ENCODE data around the gene STX17.

Gene STX17

DNA sequence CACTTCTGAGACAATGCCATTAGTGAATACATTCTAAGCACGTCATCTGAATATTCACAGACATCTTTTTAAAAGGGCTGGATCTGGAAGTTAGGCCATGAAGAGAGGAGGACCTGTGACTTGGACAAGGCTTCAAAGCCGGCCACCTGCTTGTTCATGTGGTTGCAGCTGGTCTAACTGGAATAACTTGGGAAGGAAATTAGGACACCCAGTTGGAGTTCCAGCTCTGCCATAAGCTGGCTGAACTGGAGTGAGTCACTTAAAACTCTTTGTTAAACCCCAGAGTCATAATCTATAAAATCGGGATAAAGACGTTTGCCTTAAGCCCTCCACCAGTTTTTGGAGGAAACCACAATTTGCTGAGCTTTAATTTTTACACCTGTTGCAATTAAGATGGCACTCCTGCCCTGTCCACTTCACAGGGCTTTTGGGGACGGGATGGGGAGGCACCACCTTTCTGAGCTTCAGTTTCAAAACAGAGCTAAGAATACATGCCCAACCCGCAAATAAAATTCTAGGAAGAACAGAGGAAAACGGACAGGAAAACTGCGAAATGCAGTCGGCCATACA, 536 bp upstream of the STX17 start:
- no peak for DNase-seq (ENCODE audit: low read depth in 3 of 3, low spot score in 1 of 3)

DNA sequence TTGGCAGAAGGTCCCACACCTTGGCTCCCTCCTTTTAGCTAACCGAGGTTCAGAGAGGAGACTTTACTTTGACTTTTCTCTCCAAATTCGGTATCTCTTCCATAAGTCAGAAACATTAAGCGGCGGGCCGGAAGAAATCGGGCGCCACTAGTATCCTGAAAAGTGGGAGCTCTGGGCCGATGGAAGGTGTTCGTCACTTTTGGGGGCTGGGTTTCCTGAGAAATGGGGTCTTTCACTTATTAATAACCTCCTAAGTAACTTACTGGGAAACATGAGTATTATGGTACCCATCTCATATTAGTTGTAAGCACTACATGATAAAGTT, 716 bp downstream of the STX17 start:
- no peak for DNase-seq (ENCODE audit: low read depth in 3 of 3, low spot score in 1 of 3)

DNA sequence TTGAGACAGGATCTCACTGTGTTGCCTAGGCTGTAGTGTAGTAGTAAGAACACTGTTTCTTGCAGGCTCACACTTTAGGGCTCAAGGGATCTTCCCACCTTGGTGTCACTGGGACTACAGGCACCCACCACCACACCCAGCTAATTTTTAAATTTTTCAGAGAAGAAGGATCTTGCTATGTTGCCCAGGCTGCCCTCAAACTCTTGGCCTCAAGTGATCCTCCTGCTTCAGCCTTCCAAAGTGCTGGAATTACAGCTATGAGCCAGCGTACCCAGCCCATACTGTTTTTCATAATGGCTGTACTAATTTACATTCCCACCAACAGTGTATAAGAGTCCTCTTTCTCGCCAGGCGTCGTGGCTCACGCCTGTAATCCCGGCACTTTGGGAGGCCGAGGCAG, 5.1 kb downstream of the STX17 start:
- no peak for DNase-seq (ENCODE audit: low read depth in 3 of 3, low spot score in 1 of 3)

DNA sequence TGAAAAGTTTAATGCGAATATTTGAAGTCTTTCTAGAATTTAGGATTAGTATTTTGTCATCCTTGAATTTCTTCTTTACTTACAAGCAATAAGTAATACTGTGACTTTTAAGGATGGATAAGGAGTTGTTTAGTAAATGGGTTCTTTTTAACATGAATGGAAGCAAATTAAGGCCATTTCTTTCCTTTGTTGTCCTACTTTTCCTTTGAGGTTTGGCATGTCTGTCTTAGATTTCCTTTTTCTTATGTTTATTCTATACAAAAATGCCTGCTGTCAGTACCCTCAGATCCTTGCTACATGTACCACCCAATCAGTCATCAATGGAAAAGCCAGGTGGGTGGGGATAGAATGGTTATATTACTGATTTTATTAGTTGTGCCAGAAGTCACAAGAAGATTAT, 10.2 kb downstream of the STX17 start:
- no peak for DNase-seq (ENCODE audit: low read depth in 3 of 3, low spot score in 1 of 3)

DNA sequence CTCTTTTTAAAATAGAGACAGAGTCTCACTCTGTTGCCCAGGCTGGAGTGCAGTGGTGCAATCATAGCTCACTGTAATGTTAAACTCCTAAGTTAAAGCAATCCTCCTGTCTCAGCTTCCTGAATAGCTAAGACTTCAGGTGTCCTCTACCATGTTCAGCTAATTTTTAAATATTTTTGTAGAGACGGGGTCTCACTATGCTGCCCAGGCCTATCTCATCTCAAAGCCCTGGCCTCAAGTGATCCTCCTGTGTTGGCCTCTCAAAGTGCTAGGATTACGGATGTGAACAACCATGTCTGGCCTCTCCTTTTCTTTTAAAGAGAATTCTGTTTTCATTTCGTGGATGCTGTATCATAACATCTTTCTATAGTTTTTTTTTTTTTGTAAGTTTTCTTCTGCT, 11.7 kb downstream of the STX17 start:
- DNase-seq (ENCODE audit: low read depth in 3 of 3, low spot score in 1 of 3), result no peak

DNA sequence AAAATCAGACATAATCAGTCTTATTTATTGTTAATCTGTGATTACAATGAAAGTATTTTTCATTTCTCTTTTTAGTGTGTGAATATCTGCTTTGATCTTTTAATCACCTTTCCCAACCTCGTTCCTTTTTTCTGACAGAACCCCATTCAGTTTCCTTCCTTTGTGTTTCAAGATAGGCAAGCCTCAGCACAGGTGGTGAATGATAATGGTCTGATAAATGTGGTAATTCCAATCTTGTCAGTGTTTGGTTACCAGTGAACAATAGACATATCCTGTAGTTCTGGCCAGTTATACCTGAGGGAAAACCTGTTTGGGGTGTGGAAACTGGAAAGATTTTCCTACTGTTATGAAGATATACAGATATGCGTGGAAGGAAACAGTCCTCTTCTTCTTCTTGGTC, 13.5 kb downstream of the STX17 start:
- DNase-seq (ENCODE audit: low read depth in 3 of 3, low spot score in 1 of 3), result no peak

DNA sequence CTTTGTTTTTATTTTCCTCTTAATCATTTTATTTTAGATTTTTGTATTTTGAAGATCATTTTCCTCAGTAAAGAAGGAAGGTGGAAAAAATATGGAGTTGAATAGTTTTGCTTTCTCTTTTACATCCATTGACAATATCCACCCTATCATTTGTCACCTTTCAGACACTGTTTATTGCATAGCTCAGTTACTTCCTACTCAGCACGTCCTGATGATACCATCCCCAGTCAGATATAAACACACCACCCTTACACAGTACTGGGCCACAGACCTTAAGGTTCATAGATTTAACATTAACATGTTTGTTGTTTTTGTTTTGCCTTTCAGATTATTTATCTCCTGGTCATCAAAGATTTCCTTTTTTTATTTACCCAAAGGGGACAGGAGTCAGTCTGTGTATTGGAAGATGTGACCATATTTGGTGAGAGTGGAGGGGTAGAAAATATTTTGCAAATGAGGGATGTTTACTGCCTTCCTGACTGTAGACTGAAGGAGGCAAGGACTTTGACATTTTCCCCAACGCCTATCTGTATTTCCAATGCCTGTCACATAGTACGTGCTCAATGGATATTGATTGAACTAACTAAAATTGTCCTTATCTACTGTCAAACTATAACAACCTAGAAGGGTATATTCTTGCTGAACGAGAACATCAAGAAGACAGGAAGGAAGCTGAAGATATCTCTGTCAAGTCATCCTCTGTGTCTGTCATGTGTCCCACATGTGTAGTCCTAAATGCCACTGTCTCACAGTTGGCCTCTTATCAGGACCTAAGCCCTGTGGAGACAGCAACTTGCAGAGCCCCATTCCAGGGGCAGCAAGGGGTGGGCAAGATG, 15.6 kb downstream of the STX17 start:
- DNase-seq (ENCODE audit: low read depth in 3 of 3, low spot score in 1 of 3), result no peak

DNA sequence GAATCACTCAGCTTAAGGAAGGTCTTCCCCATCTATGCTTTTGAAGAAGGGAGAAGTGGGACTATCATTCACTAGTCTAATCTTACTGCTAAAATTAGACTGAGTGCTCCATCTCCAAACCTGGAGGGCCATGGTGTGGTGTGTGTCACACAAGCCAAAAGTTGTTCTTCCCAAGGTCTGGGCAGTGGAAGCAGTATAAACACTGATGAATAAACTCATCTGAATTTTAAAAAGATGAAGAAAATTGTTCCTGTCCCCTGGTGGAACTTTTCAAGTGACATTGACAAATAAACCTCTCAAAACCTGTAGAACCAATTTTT, 16.2 kb downstream of the STX17 start:
- no peak for DNase-seq (ENCODE audit: low read depth in 3 of 3, low spot score in 1 of 3)

DNA sequence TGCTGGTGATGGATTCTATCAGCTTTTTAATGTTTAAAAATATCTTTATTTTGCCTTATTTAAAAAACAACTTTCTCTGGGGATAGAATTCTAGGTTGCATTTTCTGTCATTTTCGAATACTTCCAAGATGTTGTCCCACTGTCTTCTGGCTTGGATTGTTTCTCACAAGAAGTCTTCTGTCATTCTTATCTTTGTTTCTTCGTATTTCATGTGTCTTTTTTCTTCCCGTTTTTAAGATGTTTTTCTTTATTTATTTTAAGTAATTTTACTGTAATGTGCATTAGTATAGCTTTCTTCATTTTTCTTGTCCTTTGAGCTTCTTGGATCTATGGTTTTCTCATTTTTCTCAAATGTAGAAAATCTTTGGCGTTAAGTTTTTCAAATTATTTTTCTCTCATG, 19.1 kb downstream of the STX17 start:
- no peak for DNase-seq (ENCODE audit: low read depth in 3 of 3, low spot score in 1 of 3)

DNA sequence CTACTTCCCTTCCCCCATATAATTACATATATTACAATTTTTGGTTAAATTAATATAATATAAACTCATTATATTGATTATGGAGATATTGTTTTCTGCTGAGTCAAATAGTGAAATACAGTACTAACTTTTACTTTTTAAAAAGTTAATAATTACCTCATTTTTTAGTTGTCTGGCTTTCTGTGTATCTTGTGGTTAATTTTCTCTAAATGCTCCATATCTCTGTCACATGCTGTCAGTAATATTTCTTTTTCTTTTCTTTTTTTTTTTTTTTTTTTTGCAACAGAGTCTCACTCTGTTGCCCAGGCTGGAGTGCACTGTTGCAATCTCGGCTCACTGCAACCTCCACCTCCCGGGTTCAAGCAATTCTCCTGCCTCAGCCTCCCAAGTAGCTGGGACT, 23.2 kb downstream of the STX17 start:
- DNase-seq (ENCODE audit: low read depth in 3 of 3, low spot score in 1 of 3), result no peak

DNA sequence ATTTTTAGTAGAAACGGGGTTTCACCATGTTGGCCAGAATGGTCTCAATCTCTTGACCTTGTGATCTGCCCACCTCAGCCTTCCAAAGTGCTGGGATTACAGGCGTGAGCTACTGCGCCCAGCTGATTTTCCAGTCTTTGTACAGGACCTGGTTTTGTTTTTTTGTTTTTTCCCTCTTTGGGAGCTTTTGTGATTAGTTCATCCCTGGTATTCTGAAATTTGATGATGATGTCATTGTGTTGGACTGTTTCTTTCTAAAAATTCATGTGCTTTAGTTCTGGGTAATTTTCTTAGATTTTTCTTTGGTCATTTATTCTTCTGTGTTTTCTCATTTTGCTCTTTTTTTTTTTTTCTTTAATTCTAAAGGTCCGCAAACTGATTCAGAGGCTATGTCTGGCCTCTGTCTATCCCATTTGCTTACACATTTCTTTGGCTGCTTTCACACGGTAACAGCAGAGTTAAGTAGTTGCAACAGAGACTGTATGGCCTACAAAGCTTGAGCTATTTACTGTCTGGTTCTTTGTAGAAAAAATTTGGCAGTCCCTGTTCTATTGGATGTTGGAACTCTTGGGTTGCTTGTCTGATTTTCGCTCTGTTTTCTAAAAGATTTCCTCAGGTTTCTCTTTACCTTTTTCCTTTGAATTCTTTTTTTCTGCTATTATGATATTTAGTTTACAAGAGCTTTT, 24.8 kb downstream of the STX17 start:
- DNase-seq (ENCODE audit: low read depth in 3 of 3, low spot score in 1 of 3), result no peak

DNA sequence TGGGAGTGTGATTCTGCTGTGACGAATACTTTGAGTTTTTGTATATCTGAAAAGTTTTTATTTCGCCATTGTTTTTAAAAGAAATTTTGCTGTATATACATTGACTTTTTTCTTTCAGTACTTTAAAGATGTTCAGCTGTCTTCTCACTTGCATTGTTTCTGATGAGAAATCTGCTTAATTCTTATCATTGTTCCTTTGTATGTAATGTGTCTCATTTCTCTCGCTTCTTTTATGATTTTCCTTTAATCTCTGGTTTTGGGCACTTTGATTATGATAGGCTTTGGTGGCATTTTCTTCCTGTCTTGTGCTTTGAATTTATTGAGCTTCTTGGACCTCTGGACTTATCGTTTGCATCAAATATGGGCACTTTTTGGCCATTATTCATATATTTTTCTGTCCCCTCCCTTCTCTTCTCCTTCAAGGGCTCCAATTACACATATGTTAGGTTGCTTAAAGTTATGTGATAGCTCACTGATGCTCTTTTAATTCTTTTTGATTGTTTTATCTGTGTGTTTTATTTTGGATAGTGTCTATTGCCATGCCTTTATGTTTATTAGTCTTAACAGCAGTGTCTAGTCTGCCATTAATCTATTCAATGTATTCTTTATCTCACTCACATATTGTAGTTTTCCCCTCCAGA, 30.6 kb downstream of the STX17 start:
- no peak for DNase-seq (ENCODE audit: low read depth in 3 of 3, low spot score in 1 of 3)

DNA sequence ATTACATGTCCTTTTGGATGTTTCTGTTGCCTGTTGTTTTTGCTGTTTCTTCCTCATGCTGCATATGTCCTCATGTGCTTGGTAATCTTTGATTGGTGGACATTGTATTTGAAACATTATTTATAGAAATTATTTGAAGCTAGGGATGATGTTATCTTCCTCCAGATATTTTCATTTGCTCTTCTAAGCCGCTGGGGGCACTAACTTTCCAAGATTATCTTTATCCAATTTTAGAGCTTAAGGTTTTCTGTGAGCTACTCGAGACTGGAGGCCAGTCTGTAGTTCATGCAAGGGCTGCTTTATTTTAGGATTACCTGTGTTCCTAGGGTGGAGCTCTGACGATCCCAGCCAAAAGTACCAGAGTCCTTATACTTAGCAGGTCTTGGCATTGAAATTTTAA, 40.9 kb downstream of the STX17 start:
- no peak for DNase-seq (ENCODE audit: low read depth in 3 of 3, low spot score in 1 of 3)

DNA sequence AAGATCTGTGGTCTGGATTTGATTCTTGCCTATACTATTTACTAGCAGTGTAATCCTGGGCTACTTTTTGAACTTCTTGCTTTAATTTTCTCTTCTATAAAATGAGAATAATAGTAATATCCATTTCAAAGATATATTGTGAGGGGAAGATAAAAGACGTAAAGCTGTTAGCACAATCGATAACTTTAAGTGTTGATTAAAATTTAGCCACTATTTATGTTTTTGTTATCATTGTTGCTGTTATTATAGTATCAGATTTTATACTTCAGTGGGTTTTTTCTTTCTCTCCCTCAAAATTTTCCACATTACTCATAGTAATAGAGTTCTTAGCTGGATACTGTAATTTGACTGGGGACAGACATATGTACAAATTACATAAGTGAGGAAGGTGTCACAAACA, 42.0 kb downstream of the STX17 start:
- DNase-seq (ENCODE audit: low read depth in 3 of 3, low spot score in 1 of 3), result no peak

DNA sequence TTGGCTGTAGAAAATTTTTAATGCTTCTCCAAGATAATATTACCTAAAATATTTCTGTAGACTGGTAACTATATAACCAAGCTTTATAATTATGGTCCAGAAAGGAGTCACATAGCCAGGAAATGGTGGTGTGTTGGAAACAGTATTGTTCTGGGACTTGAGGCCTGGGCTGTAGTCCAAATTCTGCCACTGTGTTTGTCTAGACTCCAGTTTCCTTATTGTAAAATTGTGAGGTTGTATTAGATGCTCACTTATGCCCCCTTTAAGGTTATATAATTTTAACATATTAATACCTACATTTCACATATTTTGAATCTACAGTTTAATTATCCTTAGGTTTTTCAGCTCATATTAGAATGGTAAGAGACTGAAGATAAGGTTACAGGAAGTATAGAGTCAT, 42.4 kb downstream of the STX17 start:
- no peak for DNase-seq (ENCODE audit: low read depth in 3 of 3, low spot score in 1 of 3)

DNA sequence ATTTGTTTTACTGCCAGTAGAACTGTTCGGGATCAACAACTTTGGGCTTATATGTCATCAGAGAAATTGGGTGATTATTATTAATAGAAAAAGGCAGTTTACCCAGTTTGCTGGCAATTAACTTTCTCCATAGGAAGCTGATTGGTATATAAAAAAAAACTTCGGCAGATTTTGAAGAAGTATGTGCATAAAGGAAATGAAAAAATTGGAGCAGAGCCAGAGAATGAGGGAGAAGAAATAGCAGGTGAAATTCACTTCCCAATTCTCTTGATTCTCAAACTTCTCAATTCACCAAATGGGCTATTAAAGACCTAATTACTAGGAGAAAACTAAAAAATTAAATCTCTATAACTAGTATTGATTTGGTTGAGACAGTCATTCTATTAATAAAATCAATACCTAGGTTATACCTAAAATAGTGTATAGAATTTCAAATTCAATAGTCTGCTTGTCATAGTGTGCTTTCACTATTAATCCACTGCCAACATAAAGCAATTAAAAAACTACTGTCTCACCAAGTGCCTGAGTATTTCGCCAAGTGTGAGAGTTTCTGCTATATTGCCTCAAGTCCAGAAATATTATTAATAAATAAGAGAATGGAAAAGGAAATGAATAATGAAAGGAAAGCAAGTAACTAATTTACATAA, 47.5 kb downstream of the STX17 start:
- DNase-seq (ENCODE audit: low read depth in 3 of 3, low spot score in 1 of 3), result no peak

DNA sequence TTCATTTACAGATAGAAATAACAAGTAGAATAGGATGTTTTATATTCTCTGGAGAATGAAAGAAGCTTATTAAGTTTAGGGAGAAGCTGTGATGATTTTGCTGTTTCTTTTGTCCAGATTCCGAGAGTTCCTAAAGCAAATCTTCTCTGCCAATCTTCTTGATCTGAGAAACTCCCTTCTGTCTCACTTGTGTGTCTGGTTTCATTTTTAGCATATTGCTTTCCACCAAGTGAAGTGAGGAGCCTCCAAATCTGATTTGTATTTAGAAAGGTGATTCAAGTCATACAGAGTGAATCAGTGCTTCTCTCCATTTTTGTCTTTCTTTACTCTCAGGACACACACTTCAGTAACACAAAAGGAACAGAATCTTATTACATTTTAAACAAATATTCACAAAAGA, 48.4 kb downstream of the STX17 start:
- no peak for DNase-seq (ENCODE audit: low read depth in 3 of 3, low spot score in 1 of 3)

DNA sequence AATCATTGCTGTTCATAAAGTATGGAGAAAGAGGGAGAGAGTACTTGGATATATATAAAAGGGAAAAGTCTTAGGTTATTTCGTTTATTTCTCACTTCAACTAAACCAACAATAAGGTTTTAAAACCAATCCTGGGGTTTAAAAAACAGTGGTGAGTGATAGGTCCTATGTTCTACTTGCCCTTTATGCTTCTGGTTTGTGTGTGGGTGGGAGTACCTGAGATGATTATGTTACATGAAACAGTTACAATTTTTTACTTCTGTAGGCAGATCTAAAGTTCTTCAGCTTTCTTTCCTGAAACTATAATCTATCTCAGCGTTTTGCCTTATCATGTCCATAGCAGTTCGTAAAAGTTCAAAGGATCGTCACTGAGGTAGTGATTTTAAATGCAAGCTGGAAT, 49.2 kb downstream of the STX17 start:
- no peak for DNase-seq (ENCODE audit: low read depth in 3 of 3, low spot score in 1 of 3)

DNA sequence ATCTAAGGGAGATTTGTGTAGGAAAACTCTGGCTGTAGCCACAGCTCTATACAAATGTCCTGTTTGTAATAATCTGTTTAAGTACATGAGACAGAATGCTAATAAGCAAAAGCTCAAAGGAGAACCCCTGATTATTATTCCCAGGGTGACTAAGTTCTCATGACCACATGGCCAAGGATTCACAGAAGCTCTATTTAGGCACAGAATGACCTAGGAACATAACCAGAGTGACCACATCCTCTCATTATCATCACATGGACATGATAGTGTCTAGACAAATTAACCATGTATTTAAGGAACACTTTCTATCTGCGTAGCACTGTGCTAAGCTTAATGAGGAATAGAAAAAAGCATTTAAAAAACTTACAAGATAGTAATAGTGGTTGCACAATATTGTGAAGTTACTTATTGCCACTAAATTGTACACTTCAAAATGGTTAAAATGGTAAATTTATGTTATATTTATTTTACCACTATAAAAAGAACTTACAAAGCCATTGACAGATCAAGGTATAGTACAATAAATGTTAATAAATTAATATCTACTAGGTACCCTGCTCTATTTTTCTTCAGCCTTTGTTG, 56.3 kb downstream of the STX17 start:
- DNase-seq (ENCODE audit: low read depth in 3 of 3, low spot score in 1 of 3), result no peak

DNA sequence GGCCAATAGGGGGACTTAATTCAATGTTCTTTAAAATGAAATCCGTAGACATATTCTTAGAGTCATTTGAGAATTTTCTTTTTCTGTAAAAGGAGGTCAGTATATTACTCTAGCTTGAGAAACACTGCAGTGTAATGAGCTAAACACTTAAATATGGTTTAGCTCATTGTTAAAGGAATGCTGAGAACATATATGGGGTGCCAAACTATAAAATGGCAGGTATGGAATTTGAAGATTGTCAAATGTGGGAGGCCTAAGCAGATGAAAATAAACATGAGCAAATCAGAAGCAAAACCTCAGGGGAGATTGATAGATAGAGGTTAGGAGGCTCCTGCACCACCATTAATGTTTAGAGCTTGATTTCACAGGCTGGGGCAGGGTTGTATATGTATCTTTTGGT, 57.9 kb downstream of the STX17 start:
- no peak for DNase-seq (ENCODE audit: low read depth in 3 of 3, low spot score in 1 of 3)

DNA sequence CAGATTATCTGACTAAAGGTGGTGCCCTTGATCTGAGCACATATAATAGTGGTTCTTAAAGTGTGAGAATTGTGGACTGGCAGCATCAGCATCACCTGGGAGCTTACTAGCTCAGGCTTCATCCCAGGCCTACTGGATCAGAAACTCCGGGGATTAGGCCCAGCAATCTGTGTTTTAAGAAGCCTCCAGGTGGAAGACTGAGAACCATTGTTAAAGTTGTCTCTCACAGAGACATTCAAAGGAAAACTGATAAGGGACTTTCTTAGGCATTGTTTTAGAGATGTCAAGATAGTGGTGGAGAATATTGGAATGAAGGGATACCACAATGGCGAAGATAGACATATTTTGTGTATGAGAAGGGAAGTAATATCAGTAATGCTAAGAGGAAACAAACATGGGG, 59.5 kb downstream of the STX17 start:
- DNase-seq (ENCODE audit: low read depth in 3 of 3, low spot score in 1 of 3), result no peak

DNA sequence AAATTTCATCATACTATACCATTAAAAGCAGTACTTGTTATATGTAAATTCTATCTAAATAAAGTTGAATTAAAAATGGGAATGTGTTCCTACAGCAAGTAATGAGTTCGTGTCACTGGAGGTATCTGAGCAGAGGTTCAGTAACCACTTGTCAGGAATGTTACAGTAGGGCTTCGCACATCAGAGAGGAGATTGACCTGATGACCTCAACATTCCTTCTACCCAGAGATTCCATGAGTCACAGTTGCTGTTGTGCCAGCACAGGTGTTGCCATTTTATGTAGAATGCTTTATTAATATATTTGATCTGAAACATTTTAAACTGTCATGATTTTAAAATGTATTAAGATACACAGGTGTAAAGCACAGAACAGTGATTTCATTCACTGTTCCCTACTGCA, 60.3 kb downstream of the STX17 start:
- no peak for DNase-seq (ENCODE audit: low read depth in 3 of 3, low spot score in 1 of 3)

All from stimulated activated CD4-positive, alpha-beta T cell treated with anti-CD3 and anti-CD28 coated beads, TNF-alpha, amount 100 ng/mL, for 1 hour (primary cell).